Mesodermal cell (in vitro differentiated cells): Measurements from ENCODE around the gene PLCB3.
"Not testable (repeated sequence)": the region's sequence is repeated elsewhere in the genome, so short reads cannot be mapped to it uniquely, and the experiment has no call there.

ENCODE experiments used
- H3K27ac ChIP-seq: 2 replicates; pipeline ENCODE4 v1.7.0; 2013; ENCODE audit warnings: mild to moderate bottlenecking, low read depth, low read length, moderate library complexity; ENCODE audit not compliant: severe bottlenecking
- H3K36me3 ChIP-seq: 2 replicates; pipeline ENCODE4 v1.7.1; 2013; ENCODE audit warnings: mild to moderate bottlenecking, low read length, moderate library complexity; ENCODE audit not compliant: control insufficient read depth, insufficient read depth
- H3K4me1 ChIP-seq: one replicate; pipeline ENCODE4 v1.7.1; 2013; ENCODE audit warnings: mild to moderate bottlenecking, low read length; ENCODE audit not compliant: insufficient read depth, control insufficient read depth, poor library complexity, severe bottlenecking
- H3K4me3 ChIP-seq: 2 replicates; pipeline ENCODE4 v1.7.0; 2013; ENCODE audit warnings: low read length, control low read depth, mild to moderate bottlenecking; ENCODE audit not compliant: insufficient read depth, poor library complexity, severe bottlenecking; ENCODE audit errors: extremely low read depth
- H3K9me3 ChIP-seq: 2 replicates; pipeline ENCODE4 v1.7.1; 2013; ENCODE audit warnings: mild to moderate bottlenecking, low read length, moderate library complexity; ENCODE audit not compliant: control insufficient read depth
- WGBS, 2 experiments: methylation state at CpG; one replicate each; pipeline ENCODE4 v1.1.5; 2013; ENCODE audit warnings: missing lambda C conversion rate in 2 of 2; ENCODE audit not compliant: insufficient coverage in 2 of 2; 5-methylcytosine and 5-hydroxymethylcytosine counted together

Gene PLCB3

GRCh38 chr11:64245797-64246620 is 5.3 kb upstream of the PLCB3 start:
- H3K4me3 ChIP-seq = peak overlapping the region; percentile 89
- 0 to 1% methylated on average over 36 to 44 of the region's 46 CpGs for WGBS, 2 experiments
- peaks cover 42% of the 10 kb centered on the region for H3K4me1 ChIP-seq
- peaks cover 22% of the 10 kb centered on the region for H3K36me3 ChIP-seq
- peak overlapping the region; percentile 84 for H3K27ac ChIP-seq
- H3K9me3 ChIP-seq = no peaks in the 10 kb centered on the region

GRCh38 chr11:64246621-64246870 is 4.8 kb upstream of the PLCB3 start:
- H3K4me1 ChIP-seq = peaks cover 42% of the 10 kb centered on the region
- WGBS, 2 experiments = 0% methylated on average over 13 to 25 of the region's 43 CpGs
- H3K4me3 ChIP-seq = peak overlapping the region; percentile 89
- H3K27ac ChIP-seq, H3K9me3 ChIP-seq: not testable (repeated sequence)
- peaks cover 22% of the 10 kb centered on the region for H3K36me3 ChIP-seq

GRCh38 chr11:64246871-64247728 is 4.2 kb upstream of the PLCB3 start, which contains the start of gene PPP1R14B:
PPP1R14B (minus strand) TSS chr11:64246943; CDS start chr11:64246673, 270 bp downstream.
- Histone ChIP-seq H3K4me1 (peaks cover 44% of the 10 kb centered on the region), H3K9me3 (no peaks in the 10 kb centered on the region), H3K27ac (peak within 1 kb of the TSS; percentile 90), H3K36me3 (peaks cover 22% of the 10 kb centered on the region), H3K4me3 (peak within 1 kb of the TSS; percentile 89)
- WGBS, 2 experiments = 0% methylated on average over 32 to 39 of the region's 74 CpGs

GRCh38 chr11:64247729-64248531 is 3.4 kb upstream of the PLCB3 start:
- H3K27ac ChIP-seq = peak overlapping the region; percentile 90
- peaks cover 21% of the 10 kb centered on the region for H3K36me3 ChIP-seq
- H3K4me3 ChIP-seq = peak overlapping the region; percentile 59
- peaks cover 46% of the 10 kb centered on the region for H3K4me1 ChIP-seq
- H3K9me3 ChIP-seq = no peaks in the 10 kb centered on the region
- WGBS, 2 experiments = 33 to 34% methylated on average over 26 of the region's 31 CpGs

GRCh38 chr11:64248578-64248977 is 2.8 kb upstream of the PLCB3 start:
- H3K36me3 ChIP-seq = peaks cover 22% of the 10 kb centered on the region
- no peaks in the 10 kb centered on the region for H3K9me3 ChIP-seq
- H3K27ac ChIP-seq = no peak overlapping the region
- 46 to 70% methylated on average over 4 to 7 of the region's 7 CpGs for WGBS, 2 experiments
- peaks cover 41% of the 10 kb centered on the region for H3K4me1 ChIP-seq
- H3K4me3 ChIP-seq = no peak overlapping the region

GRCh38 chr11:64249038-64249437 is 2.3 kb upstream of the PLCB3 start:
- no peaks in the 10 kb centered on the region for H3K9me3 ChIP-seq
- 92 to 100% methylated on average over 1 to 4 of the region's 4 CpGs for WGBS, 2 experiments
- no peak overlapping the region for H3K27ac ChIP-seq

GRCh38 chr11:64249563-64250414 is 1.5 kb upstream of the PLCB3 start:
- Histone ChIP-seq H3K9me3 (no peaks in the 10 kb centered on the region), H3K4me1 (peaks cover 35% of the 10 kb centered on the region), H3K4me3 (no peak overlapping the region), H3K36me3 (peaks cover 17% of the 10 kb centered on the region), H3K27ac (no peak overlapping the region)
- 64 to 87% methylated on average over 6 of the region's 8 CpGs for WGBS, 2 experiments

More at GRCh38 chr11:64249038-64249437, 2.3 kb upstream of the PLCB3 start:
- peaks cover 36% of the 10 kb centered on the region for H3K4me1 ChIP-seq
- no peak overlapping the region for H3K4me3 ChIP-seq
- H3K36me3 ChIP-seq = peaks cover 18% of the 10 kb centered on the region

GRCh38 chr11:64250415-64251015 is 815 bp upstream of the PLCB3 start:
- H3K9me3 ChIP-seq = no peaks in the 10 kb centered on the region
- peak overlapping the region; percentile 41 for H3K27ac ChIP-seq
- H3K4me1 ChIP-seq = peaks cover 35% of the 10 kb centered on the region
- peak overlapping the region; percentile 49 for H3K4me3 ChIP-seq
- peaks cover 20% of the 10 kb centered on the region for H3K36me3 ChIP-seq
- WGBS, 2 experiments = 0 to 19% methylated on average over 6 to 12 of the region's 13 CpGs

- no peak overlapping the region for H3K27ac ChIP-seq
- 0 to 1% methylated on average over 17 to 18 of the region's 18 CpGs for WGBS, 2 experiments
- peaks cover 35% of the 10 kb centered on the region for H3K4me1 ChIP-seq
- no peaks in the 10 kb centered on the region for H3K9me3 ChIP-seq
- H3K36me3 ChIP-seq = peaks cover 31% of the 10 kb centered on the region
- H3K4me3 ChIP-seq = peak overlapping the region; percentile 78
Measured at GRCh38 chr11:64251753-64252002, 348 bp downstream of the PLCB3 start.
